ENCODE data around the gene CT47C1. TPM values are rescaled to one million over a fixed set of nuclear protein-coding genes. Genes with fewer than 3 reads are reported as not detected.

Gene CT47C1
- total RNA-seq, 1 experiment from 2014 or later, result not detected

DNA sequence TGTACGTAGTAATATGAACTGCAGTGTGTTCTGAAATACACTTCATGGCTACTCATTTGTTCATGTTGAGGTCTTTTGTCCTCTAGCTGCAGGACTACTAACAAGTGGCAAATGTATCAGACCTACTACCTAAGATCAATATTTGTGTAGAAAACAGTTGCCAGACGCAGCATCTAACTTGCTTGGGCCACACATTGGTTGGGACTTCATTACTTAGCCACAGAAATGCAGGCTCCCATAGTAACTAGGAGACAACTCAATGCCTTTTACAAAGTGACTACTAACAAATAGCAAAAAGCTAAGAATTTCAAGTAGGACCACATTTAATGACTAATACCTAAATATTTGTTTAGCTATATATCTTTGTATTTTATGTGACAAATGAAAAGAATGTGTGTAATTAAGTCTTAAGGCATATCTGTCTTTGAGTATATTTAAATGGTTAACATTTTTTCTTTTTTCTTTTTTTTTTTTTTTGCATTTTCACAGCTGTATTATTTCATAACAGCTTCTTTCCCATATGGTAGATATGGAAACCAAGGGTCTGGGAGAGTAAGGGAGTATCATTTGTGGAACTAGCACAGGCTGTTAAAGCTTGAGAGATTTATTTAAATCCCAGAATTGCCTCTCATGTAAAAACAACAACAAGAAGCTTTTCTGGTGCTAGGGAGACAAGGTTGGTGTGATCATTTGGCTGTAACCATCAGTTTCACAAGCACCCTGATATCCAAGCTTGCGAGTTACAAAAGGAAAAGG is 2.7 kb downstream of the CT47C1 start:
- no peaks in the 10 kb centered on the region for H3K4me1 Mint-ChIP-seq
- Histone ChIP-seq H4K91ac (ENCODE audit: insufficient read length, low read depth, low read length) (no peak overlapping the region), H3K4me1 (ENCODE audit: insufficient read depth, low read length) (no peaks in the 10 kb centered on the region), H3K79me1 (ENCODE audit: insufficient read depth, low read depth, low read length, poor library complexity, severe bottlenecking) (no peaks in the 10 kb centered on the region), H3K27me3 (ENCODE audit: insufficient read depth, low read length) (no peaks in the 10 kb centered on the region), H3K56ac (ENCODE audit: insufficient read length, low read depth, low read length) (no peak overlapping the region), H2BK15ac (ENCODE audit: low read depth, low read length) (no peak overlapping the region), H3T11ph (ENCODE audit: low read length) (no peak overlapping the region), H4K5ac (ENCODE audit: insufficient read length, low read depth, low read length) (no peak overlapping the region), H3K4me2 (ENCODE audit: insufficient read depth, insufficient read length, low read length) (no peak overlapping the region), H3K23me2 (ENCODE audit: insufficient read length, low read depth, low read length, poor library complexity, severe bottlenecking) (no peaks in the 10 kb centered on the region), H2AFZ (ENCODE audit: low read length) (no peak overlapping the region), H2BK20ac (ENCODE audit: low read depth, low read length, poor library complexity, severe bottlenecking) (no peak overlapping the region), H3K9me3 (ENCODE audit: control insufficient read depth, low read depth, low read length) (peaks cover 18% of the 10 kb centered on the region), H3K18ac (ENCODE audit: insufficient read length, low read depth, low read length) (no peak overlapping the region), H3K9ac (ENCODE audit: extremely low read depth, insufficient read length, low read length) (no peak overlapping the region), H3K79me2 (ENCODE audit: insufficient read depth, low read length) (no peaks in the 10 kb centered on the region), H3K27ac (ENCODE audit: insufficient read length, low read depth, low read length) (no peak overlapping the region), H3K23ac (ENCODE audit: insufficient read length, low read depth, low read length) (no peak overlapping the region), H2BK5ac (ENCODE audit: insufficient read length, low read length) (no peak overlapping the region), H2BK12ac (ENCODE audit: insufficient read length, low read depth, low read length) (no peak overlapping the region), H2BK120ac (ENCODE audit: low read depth, low read length, poor library complexity, severe bottlenecking) (no peak overlapping the region), H4K20me1 (ENCODE audit: control insufficient read depth, insufficient read depth, insufficient read length) (no peaks in the 10 kb centered on the region), H3K4ac (ENCODE audit: low read depth, low read length) (no peak overlapping the region), H3K14ac (ENCODE audit: insufficient read depth, low read length) (no peak overlapping the region), H2AK5ac (ENCODE audit: insufficient read length, low read length) (no peak overlapping the region), H4K8ac (replicated peaks; ENCODE audit: insufficient read length, low read depth, low read length) (no peak overlapping the region)
- WGBS (ENCODE audit: extremely low coverage, insufficient read length, low lambda C conversion rate), result no CpG with 5 or more reads among the region's 3 CpGs
- TF ChIP-seq, protein P1, sequence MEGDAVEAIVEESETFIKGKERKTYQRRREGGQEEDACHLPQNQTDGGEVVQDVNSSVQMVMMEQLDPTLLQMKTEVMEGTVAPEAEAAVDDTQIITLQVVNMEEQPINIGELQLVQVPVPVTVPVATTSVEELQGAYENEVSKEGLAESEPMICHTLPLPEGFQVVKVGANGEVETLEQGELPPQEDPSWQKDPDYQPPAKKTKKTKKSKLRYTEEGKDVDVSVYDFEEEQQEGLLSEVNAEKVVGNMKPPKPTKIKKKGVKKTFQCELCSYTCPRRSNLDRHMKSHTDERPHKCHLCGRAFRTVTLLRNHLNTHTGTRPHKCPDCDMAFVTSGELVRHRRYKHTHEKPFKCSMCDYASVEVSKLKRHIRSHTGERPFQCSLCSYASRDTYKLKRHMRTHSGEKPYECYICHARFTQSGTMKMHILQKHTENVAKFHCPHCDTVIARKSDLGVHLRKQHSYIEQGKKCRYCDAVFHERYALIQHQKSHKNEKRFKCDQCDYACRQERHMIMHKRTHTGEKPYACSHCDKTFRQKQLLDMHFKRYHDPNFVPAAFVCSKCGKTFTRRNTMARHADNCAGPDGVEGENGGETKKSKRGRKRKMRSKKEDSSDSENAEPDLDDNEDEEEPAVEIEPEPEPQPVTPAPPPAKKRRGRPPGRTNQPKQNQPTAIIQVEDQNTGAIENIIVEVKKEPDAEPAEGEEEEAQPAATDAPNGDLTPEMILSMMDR (conservative IDR thresholded peaks at IDR 0.05), result no peak
- H3K36me3 Mint-ChIP-seq (ENCODE audit: insufficient read depth in 1 of 3, low read depth in 3 of 3), result peaks cover 0 to 4% (median 3%) of the 10 kb centered on the region in 3 experiments; a peak in 2 of 7 replicates
- no peak overlapping the region for H3K4me3 Mint-ChIP-seq
- H3K27me3 Mint-ChIP-seq (ENCODE audit: low read depth), result peaks cover 10% of the 10 kb centered on the region
- no peak overlapping the region for H3K27ac Mint-ChIP-seq
- H3K9me3 Mint-ChIP-seq, result peaks cover 52 to 60% of the 10 kb centered on the region in 2 experiments
- no peak for DNase-seq
